ENCODE measurements around the gene NHLRC4. TPM values are rescaled to one million over a fixed set of nuclear protein-coding genes. Genes with fewer than 3 reads are reported as not detected.

Gene NHLRC4
- total and polyA plus RNA-seq, 9 of the 15 experiments (the other 6 are each of a cell fraction or from before 2014, with no cell fraction given): 0.24 to 3.7 (median 1.3) TPM; not detected in 2

DNA sequence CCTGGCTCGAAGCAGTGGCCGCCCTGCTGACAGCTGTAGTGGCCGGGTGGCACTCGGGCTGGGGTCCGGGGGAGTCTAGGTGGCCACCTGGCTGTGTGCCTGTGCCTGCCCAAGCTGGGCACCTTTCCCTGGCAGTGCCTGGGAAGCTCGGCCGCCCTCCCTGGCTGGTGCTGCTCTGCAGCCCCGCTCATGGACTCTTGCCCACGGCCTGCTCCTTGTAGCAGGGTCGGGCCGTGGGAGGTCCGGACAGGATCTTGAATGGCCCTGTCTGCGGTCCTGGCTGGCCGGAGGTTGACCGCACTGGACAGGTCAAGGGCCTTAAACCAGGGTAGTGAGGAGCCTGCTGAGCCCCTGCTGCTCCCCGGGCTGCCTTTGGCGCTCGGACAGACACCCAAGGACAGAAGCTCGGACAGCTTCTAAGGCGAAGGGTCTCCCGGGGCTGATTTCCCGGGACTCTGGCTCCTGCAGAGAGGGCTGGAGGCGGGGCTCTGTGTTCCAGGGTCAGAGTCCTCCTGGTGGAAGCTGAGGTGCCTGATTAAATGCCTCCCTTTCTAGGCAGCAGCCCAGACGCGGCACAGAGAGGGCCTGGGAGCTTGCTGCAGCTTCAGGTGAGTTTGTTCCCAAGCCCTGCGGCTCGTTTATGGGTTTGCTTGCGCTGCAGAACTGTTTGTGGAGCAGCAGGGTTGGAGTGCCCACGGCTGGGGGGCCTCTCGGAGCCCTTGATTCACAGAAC is 33.2 kb upstream of the NHLRC4 start:
- H2AFZ ChIP-seq (ENCODE audit: low read depth, low read length): no peak overlapping the region
- no peaks in the 10 kb centered on the region for H3K27me3 ChIP-seq (ENCODE audit: control insufficient read depth in 2 of 2, insufficient read depth in 2 of 2, low read length in 2 of 2)
- no peak overlapping the region for H3K4me3 ChIP-seq
- H3K9ac ChIP-seq (ENCODE audit: insufficient read depth in 1 of 2, low read depth in 2 of 2, low read length in 2 of 2): peak overlapping the region in 1 of 2 experiments; percentile 55; a peak in 1 of 4 replicates
- H3K4me1 ChIP-seq (replicated peaks in 1 of 2; ENCODE audit: control insufficient read depth in 2 of 2, insufficient read depth in 2 of 2, low read length in 2 of 2): peaks cover 12 to 82% of the 10 kb centered on the region in 2 experiments
- peaks cover 15% of the 10 kb centered on the region for H3K9me1 ChIP-seq (ENCODE audit: control insufficient read depth, insufficient read depth, low read length)
- BruUV-seq (replicated peaks): no TSS peak
- CTCF ChIA-PET (ENCODE audit: low intra/inter-chr PET ratio): no interaction called here
- H3K27ac ChIP-seq (ENCODE audit: extremely low read depth, low read depth, low read length): no peak overlapping the region
- WGBS (ENCODE audit: insufficient coverage, low coverage, missing lambda C conversion rate): 81% methylated on average over 27 of the region's 30 CpGs
- H3K79me2 ChIP-seq (ENCODE audit: control insufficient read depth, insufficient read depth, low read length): peaks cover 96% of the 10 kb centered on the region
- TF ChIP-seq ZC3H4 (CRISPR knock-in tag; IDR thresholded peaks at IDR 0.05; ENCODE audit: borderline replicate concordance) (no peak), ELF4 (CRISPR knock-in tag; IDR thresholded peaks at IDR 0.05) (no peak), HNRNPL (IDR thresholded peaks at IDR 0.05; ENCODE audit: low read depth, low read length) (peak; percentile 39; the same call in 1 of the 2 replicates), POLR2G (IDR thresholded peaks at IDR 0.05; ENCODE audit: low read depth, low read length) (peak; percentile 39), POLR2AphosphoS5 (IDR thresholded peaks at IDR 0.05; ENCODE audit: control insufficient read depth, insufficient read depth, low read depth, low read length) (no peak), RBFOX2 (IDR thresholded peaks at IDR 0.05; ENCODE audit: low read depth, low read length) (peak; percentile 42; the same call in 1 of the 2 replicates), ZNF695 (CRISPR knock-in tag; IDR thresholded peaks at IDR 0.05) (no peak)
- TF ChIP-seq, protein P1, sequence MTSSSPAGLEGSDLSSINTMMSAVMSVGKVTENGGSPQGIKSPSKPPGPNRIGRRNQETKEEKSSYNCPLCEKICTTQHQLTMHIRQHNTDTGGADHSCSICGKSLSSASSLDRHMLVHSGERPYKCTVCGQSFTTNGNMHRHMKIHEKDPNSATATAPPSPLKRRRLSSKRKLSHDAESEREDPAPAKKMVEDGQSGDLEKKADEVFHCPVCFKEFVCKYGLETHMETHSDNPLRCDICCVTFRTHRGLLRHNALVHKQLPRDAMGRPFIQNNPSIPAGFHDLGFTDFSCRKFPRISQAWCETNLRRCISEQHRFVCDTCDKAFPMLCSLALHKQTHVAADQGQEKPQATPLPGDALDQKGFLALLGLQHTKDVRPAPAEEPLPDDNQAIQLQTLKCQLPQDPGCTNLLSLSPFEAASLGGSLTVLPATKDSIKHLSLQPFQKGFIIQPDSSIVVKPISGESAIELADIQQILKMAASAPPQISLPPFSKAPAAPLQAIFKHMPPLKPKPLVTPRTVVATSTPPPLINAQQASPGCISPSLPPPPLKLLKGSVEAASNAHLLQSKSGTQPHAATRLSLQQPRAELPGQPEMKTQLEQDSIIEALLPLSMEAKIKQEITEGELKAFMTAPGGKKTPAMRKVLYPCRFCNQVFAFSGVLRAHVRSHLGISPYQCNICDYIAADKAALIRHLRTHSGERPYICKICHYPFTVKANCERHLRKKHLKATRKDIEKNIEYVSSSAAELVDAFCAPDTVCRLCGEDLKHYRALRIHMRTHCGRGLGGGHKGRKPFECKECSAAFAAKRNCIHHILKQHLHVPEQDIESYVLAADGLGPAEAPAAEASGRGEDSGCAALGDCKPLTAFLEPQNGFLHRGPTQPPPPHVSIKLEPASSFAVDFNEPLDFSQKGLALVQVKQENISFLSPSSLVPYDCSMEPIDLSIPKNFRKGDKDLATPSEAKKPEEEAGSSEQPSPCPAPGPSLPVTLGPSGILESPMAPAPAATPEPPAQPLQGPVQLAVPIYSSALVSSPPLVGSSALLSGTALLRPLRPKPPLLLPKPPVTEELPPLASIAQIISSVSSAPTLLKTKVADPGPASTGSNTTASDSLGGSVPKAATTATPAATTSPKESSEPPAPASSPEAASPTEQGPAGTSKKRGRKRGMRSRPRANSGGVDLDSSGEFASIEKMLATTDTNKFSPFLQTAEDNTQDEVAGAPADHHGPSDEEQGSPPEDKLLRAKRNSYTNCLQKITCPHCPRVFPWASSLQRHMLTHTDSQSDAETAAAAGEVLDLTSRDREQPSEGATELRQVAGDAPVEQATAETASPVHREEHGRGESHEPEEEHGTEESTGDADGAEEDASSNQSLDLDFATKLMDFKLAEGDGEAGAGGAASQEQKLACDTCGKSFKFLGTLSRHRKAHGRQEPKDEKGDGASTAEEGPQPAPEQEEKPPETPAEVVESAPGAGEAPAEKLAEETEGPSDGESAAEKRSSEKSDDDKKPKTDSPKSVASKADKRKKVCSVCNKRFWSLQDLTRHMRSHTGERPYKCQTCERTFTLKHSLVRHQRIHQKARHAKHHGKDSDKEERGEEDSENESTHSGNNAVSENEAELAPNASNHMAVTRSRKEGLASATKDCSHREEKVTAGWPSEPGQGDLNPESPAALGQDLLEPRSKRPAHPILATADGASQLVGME (CRISPR knock-in tag; IDR thresholded peaks at IDR 0.05): no peak
- peaks cover 67% of the 10 kb centered on the region; the same call in 1 of the 3 replicates for H3K36me3 ChIP-seq (ENCODE audit: control insufficient read depth, insufficient read depth, low read length)
- FAIRE-seq (no peak), ATAC-seq (no peak), DNase-seq (ENCODE audit: extremely low read depth in 1 of 4, low spot score in 3 of 4) (no peak)
- in situ Hi-C loops (cut with MboI): no loop called here
- peaks cover 16% of the 10 kb centered on the region for H4K20me1 ChIP-seq (replicated peaks; ENCODE audit: control insufficient read depth, insufficient read depth, low read length)
- no peak overlapping the region for H3K4me2 ChIP-seq (ENCODE audit: insufficient read depth, low read length)
- POLR2A ChIA-PET: interaction anchor here (0.5 to 1.0 kb wide), 2 partner anchors 9 to 142 kb away, joined by 3 to 4 read pairs; partner anchors contain the start of gene RHBDL1
- H3K9me3 ChIP-seq (replicated peaks; ENCODE audit: control insufficient read depth, insufficient read depth, low read depth, low read length): no peaks in the 10 kb centered on the region
- intact Hi-C loops (cut with micrococcal nuclease): no loop called here
